Measurements from ENCODE around the gene PRRX1. TPM values are rescaled to one million over a fixed set of nuclear protein-coding genes. Genes with fewer than 3 reads are reported as not detected.

PRRX1 gene
- total RNA-seq, 2 experiments from 2014 or later, result not detected

DNA sequence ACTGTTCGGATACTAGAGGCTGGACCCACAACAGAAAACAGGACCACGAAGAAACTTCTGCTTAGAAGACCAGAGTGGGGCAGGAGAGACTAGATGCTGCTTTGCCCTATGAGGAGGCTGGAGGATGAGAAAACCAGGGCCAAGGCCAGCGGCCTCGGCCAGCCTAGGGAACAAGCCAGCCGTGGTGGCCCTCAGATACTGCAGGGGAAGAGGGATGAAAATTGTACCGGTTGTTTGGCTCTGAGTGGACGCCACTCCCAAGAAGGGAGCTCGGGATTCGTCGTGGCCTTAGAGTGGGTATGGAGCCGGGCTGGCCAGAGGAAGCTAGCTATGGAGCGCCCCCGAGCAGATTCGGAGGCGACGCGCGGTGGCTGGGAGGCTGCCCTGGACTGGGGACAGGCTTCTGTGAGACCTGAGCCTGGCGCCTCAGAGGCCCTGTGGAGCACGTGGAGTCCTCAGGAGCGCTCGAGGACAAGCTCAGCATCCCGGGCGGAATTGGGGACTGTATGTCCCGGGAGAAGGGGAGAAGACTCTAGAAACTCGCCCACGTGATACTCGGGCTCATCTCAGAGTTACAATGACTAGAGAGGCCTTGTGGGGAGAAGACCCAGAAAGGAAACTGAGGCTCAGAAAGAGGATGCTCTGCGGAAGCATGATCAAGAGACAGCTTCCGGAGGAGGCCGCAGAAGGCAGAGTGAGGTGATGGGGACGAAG, 2.8 kb downstream of the PRRX1 start:
- Mint-ChIP-seq H3K9me3 (ENCODE audit: low read depth) (no peaks in the 10 kb centered on the region), H3K4me3 (peak overlapping the region; percentile 9), H3K27me3 (peaks cover 81% of the 10 kb centered on the region), H3K4me1 (peaks cover 30% of the 10 kb centered on the region), H3K36me3 (ENCODE audit: low read depth) (no peaks in the 10 kb centered on the region), H3K27ac (no peak overlapping the region)
- ChIA-PET POLR2A (no interaction called here), CTCF (interaction anchor here (0.6 to 0.9 kb wide), 3 partner anchors 23 to 617 kb away, joined by 3 read pairs; no protein-coding TSS in a partner anchor)
- ATAC-seq (no peak), DNase-seq (no peak)
- intact Hi-C loops (cut with DNase I, micrococcal nuclease), result loop anchor here (5.0 kb wide), 2 partner anchors 134 to 734 kb away; partner anchors contain the start of gene GORAB (in 2 of the 2)

DNA sequence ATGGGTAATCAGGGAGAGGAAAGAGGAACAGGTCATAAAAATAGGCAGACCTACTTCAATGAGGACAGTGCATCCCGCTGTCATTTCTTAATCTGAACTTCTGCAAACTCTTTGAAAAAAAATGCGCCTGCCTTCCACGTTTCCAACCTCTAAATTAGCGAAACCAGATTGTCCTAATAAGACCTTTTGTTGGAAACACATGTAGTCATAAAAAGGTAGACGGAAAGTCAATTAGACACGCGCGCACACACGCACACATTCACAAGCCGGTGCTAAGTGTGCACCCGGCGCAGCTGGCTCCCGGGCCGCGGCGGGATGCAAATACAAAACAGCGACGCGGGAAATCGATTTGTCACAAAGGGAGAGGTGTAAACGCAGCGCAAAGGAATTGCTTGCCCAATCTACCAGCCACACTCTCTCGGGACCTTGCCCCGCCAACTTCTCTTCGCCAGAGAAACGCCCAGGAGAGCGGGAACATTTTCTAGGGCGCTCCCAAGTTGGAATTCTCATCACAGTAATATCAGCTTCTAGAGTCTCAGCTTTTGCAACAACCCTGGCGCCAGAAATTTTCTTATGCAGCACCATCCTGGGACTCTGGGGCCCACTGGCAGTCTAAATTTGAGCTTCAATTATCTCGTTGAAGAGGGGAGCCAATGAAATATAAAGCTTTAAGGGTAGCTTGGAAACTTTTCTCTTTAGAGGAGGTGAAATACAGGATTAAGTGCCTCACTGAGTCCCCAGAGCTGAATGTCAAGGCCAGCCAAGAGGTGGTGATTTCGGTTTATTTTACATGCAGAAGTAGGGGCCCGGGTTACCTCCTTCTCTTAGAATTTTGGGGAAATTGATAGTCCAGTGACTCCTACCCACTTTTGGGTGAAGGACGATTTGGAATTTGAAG, 4.5 kb downstream of the PRRX1 start:
- peak overlapping the region; percentile 28 for H3K4me3 Mint-ChIP-seq
- ChIA-PET CTCF (interaction anchor here (1.1 kb wide), 1 partner anchor 12 kb away, joined by 3 read pairs; no protein-coding TSS in a partner anchor), POLR2A (no interaction called here)
- H3K27me3 Mint-ChIP-seq, result peaks cover 81% of the 10 kb centered on the region
- DNase-seq (peak; percentile 25), ATAC-seq (no peak)
- no peaks in the 10 kb centered on the region for H3K36me3 Mint-ChIP-seq (ENCODE audit: low read depth)
- H3K9me3 Mint-ChIP-seq (ENCODE audit: low read depth), result no peaks in the 10 kb centered on the region
- peaks cover 30% of the 10 kb centered on the region for H3K4me1 Mint-ChIP-seq
- intact Hi-C loops (cut with DNase I, micrococcal nuclease), result loop anchor here (5.0 kb wide), 2 partner anchors 136 to 736 kb away; partner anchors contain the start of gene GORAB (in 2 of the 2)
- H3K27ac Mint-ChIP-seq, result no peak overlapping the region

DNA sequence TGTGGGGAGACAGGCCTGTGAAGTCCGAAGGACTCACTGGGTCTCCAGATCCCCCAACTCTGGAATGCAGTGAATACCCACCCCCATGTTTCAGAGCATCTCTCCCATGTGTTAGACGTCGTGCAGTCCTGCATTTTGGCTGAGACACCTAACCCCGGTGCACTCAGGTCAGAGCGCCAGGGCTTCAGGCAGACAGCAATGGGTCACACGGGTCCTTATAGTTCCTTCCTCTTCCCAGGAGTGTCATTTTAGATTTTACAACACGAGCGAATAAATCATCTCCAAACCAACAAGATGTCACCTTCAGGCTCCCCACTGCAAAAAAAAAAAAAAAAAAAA, 5.1 kb downstream of the PRRX1 start:
- DNase-seq, result no peak
- CTCF ChIA-PET, result interaction anchor here (0.6 to 1.1 kb wide), 2 partner anchors 13 to 773 kb away, joined by 3 read pairs; no protein-coding TSS in a partner anchor
- POLR2A ChIA-PET, result no interaction called here
- no peak for ATAC-seq
- Mint-ChIP-seq H3K4me1 (peaks cover 28% of the 10 kb centered on the region), H3K27me3 (peaks cover 83% of the 10 kb centered on the region), H3K4me3 (no peak overlapping the region), H3K27ac (no peak overlapping the region), H3K36me3 (ENCODE audit: low read depth) (no peaks in the 10 kb centered on the region), H3K9me3 (ENCODE audit: low read depth) (no peaks in the 10 kb centered on the region)
- intact Hi-C loops (cut with DNase I, micrococcal nuclease), result loop anchor here (5.0 kb wide), 2 partner anchors 137 to 737 kb away; partner anchors contain the start of gene GORAB (in 2 of the 2)

DNA sequence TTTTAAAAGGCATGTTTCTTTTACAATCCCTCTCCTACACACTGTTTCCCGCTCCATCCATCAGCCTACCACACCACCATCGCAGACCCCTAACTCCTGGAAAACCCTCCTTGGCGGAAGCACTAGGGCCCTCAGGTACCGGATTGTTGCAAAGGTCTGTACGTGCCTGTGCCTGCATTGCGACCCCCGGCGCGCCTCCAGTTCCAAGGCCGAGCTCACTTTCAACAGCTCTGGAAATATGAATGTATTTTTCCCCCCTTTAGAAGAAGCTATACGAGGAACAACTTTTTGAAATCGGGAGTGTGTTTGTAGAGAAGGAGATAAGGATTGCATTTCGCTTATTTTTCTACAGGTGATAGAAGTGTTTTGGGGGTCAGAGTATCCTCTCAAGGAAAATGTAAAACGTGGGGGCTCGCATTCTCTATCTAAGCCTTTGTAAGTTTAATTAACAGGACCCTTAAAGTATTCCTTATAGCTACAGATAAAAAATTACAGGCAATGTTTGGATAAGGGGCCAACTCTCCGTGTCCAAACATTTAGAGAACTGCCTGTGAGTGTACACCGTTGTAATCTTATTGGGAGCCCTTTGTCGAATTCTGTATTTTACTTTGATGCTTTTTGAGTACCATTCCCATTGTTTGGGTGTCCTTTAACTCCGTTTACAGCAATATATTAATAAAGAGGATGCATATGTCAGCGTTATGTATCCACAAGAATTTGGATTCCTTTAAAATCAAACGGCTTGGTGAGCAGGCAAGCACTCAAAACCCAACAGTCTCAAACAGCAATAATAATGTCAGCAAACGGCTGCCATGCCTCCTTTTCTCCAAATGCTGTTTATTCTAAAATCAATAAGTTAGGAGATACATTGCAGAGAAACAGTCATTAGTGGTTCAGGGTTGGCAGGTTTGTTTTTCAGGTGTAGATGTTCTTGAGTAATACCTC, 5.9 kb downstream of the PRRX1 start:
- POLR2A ChIA-PET, result no interaction called here
- Mint-ChIP-seq H3K36me3 (ENCODE audit: low read depth) (no peaks in the 10 kb centered on the region), H3K9me3 (ENCODE audit: low read depth) (no peaks in the 10 kb centered on the region), H3K4me3 (no peak overlapping the region), H3K27ac (no peak overlapping the region), H3K4me1 (peaks cover 22% of the 10 kb centered on the region), H3K27me3 (peaks cover 80% of the 10 kb centered on the region)
- CTCF ChIA-PET, result interaction anchor here (0.6 to 1.1 kb wide), 3 partner anchors 14 to 774 kb away, joined by 3 read pairs; no protein-coding TSS in a partner anchor
- intact Hi-C loops (cut with DNase I, micrococcal nuclease), result loop anchor here (5.0 kb wide), 3 partner anchors 138 to 738 kb away; partner anchors contain the start of gene GORAB (in 2 of the 2)
- DNase-seq, result no peak
- ATAC-seq, result no peak

DNA sequence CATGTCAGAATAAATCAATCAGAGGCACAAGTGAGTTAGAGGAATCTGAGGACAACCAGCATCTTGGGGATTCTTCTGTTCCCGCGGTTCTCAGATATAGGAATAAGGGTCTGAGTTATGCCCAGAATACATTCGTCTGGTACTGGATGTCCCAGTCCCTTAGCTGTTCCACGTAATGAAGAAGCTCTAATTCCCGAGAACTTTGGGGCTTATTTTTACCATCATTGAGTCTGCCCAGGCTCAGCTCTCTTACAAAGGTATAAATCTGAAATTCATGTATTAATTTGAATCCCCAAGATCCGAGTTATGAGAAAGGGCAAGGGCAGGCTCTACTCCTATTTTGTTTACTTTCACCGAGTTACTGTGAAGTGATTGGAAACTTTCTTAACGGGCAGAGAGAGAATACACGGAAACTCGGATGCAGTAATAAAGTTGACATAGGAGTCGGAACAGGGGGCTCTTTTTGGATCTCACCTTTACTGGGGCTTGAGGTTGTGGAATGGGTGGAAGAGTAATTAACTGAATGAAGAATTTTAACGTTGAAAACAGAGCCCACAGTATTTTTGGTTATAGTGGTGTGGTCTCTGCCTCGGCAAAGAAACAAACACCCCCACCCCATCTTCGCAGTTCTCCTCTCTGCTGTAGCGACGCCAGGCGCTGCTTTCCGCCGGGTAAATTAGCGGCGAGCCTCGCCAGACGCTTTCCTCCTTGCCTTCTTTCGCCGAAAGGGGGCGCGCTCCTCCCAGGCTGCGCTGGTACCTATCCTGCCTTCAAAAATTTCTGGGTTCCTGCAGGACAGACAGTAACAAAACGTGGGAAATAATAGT, 7.1 kb downstream of the PRRX1 start:
- ChIA-PET CTCF (no interaction called here), POLR2A (no interaction called here)
- Mint-ChIP-seq H3K4me3 (no peak overlapping the region), H3K27me3 (peaks cover 70% of the 10 kb centered on the region), H3K9me3 (ENCODE audit: low read depth) (no peaks in the 10 kb centered on the region), H3K27ac (no peak overlapping the region), H3K4me1 (peaks cover 15% of the 10 kb centered on the region), H3K36me3 (ENCODE audit: low read depth) (no peaks in the 10 kb centered on the region)
- intact Hi-C loops (cut with DNase I, micrococcal nuclease), result loop anchor here in 1 of 2 experiments (1.0 to 5.0 kb wide), 2 partner anchors 9 to 256 kb away; no protein-coding TSS in a partner anchor
- ATAC-seq (no peak), DNase-seq (peak; percentile 74)

DNA sequence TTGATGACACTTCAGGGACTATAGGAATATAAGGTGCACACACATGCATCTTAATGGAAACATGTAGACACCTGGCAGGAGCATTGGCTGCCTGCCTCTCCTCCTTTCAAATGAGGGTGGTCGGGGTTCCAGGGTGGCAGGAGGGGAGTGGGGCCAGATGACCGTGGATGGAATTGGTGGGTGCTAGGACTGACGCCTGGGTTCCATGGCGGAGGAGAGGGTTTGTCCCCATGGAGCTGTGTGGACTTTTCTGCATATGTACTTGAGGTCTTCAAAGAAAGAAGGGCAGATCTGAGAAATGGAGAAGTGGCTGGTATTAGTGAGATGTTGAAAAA, 7.7 kb downstream of the PRRX1 start:
- Mint-ChIP-seq H3K36me3 (ENCODE audit: low read depth) (no peaks in the 10 kb centered on the region), H3K27ac (no peak overlapping the region), H3K4me3 (no peak overlapping the region), H3K4me1 (peaks cover 13% of the 10 kb centered on the region), H3K9me3 (ENCODE audit: low read depth) (no peaks in the 10 kb centered on the region), H3K27me3 (peaks cover 69% of the 10 kb centered on the region)
- ChIA-PET POLR2A (no interaction called here), CTCF (no interaction called here)
- intact Hi-C loops (cut with DNase I, micrococcal nuclease), result loop anchor here in 1 of 2 experiments (1.0 to 5.0 kb wide), 2 partner anchors 9 to 256 kb away; no protein-coding TSS in a partner anchor
- ATAC-seq (no peak), DNase-seq (no peak)

DNA sequence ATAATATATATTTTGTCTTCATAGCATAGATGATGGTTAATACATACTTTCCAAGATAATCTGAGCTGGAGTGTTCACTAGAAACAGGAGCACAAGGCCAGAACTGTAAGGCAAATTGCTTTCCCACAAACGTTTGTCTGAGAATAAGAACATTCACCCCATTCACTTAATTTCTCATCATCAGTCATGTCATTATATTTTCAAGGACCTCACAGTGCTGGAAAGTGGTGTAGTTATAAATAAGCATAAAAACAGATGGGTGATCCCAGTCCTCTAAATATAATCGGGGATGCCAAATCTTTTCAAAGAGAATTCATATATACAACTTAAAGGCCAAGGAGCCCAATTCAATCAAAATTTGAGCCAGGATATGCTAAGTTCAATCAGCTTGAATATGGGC, 8.4 kb downstream of the PRRX1 start:
- Mint-ChIP-seq H3K27ac (no peak overlapping the region), H3K27me3 (peaks cover 65% of the 10 kb centered on the region), H3K9me3 (ENCODE audit: low read depth) (no peaks in the 10 kb centered on the region), H3K36me3 (ENCODE audit: low read depth) (no peaks in the 10 kb centered on the region), H3K4me1 (peaks cover 7% of the 10 kb centered on the region), H3K4me3 (no peak overlapping the region)
- DNase-seq (no peak), ATAC-seq (no peak)
- ChIA-PET CTCF (no interaction called here), POLR2A (no interaction called here)
- intact Hi-C loops (cut with DNase I, micrococcal nuclease), result loop anchor here in 1 of 2 experiments (5.0 kb wide), 1 partner anchor 255 kb away; no protein-coding TSS in a partner anchor

DNA sequence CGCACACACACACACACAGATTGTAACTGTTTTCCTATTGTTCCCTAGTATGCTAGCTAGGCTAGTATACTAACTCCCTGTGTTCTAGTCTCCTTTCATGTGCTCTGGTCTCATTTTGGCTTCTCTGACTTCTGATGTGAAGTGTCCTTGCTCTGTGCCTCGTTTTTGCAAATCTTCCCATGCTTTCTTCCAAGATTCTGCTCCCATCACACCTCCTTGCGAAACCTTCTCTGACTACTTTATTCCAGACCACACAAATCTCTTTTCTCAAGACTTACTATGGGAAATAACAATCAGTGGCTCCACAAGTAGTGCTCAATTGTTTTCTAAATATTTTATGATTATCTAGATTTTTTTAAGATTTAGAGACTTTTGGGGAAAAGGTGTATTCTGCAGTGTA, 10.3 kb downstream of the PRRX1 start:
- DNase-seq (no peak), ATAC-seq (no peak)
- ChIA-PET CTCF (no interaction called here), POLR2A (no interaction called here)
- no peak overlapping the region for H3K4me3 Mint-ChIP-seq
- intact Hi-C loops (cut with DNase I, micrococcal nuclease), result loop anchor here in 1 of 2 experiments (5.0 kb wide), 1 partner anchor 253 kb away; no protein-coding TSS in a partner anchor
- H3K36me3 Mint-ChIP-seq (ENCODE audit: low read depth), result no peaks in the 10 kb centered on the region
- no peaks in the 10 kb centered on the region for H3K4me1 Mint-ChIP-seq
- no peaks in the 10 kb centered on the region for H3K9me3 Mint-ChIP-seq (ENCODE audit: low read depth)
- peaks cover 54% of the 10 kb centered on the region for H3K27me3 Mint-ChIP-seq
- no peak overlapping the region for H3K27ac Mint-ChIP-seq

DNA sequence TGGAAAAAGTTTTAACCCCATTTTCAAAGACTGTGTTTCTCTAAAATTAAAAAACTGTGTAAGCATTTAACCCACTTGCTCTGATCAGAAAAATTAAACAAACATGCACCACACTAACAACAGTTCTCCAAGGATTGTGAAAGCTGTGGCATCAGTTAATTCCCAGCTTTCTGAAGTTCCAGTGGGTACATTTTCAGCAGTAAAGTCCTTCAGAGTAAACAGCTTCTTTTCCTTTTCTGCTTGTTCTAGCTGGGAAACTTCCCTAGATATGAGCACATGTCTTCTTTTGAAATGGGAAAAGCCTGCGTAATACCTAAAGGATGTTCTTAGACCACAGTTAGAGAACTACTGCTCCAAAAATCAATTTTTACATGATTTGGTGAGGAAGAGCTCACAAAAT, 11.1 kb downstream of the PRRX1 start:
- no peak for ATAC-seq
- H3K4me1 Mint-ChIP-seq, result no peaks in the 10 kb centered on the region
- H3K4me3 Mint-ChIP-seq, result no peak overlapping the region
- ChIA-PET POLR2A (interaction anchor here (0.7 kb wide), 1 partner anchor 714 kb away, joined by 5 read pairs; no protein-coding TSS in a partner anchor), CTCF (interaction anchor here (0.6 to 2.1 kb wide), 2 partner anchors 8 to 14 kb away, joined by 3 to 10 read pairs; no protein-coding TSS in a partner anchor)
- no peak for DNase-seq
- intact Hi-C loops (cut with DNase I, micrococcal nuclease), result loop anchor here in 1 of 2 experiments (5.0 kb wide), 1 partner anchor 252 kb away; no protein-coding TSS in a partner anchor
- no peaks in the 10 kb centered on the region for H3K36me3 Mint-ChIP-seq (ENCODE audit: low read depth)
- H3K27ac Mint-ChIP-seq, result no peak overlapping the region
- peaks cover 48% of the 10 kb centered on the region for H3K27me3 Mint-ChIP-seq
- H3K9me3 Mint-ChIP-seq (ENCODE audit: low read depth), result no peaks in the 10 kb centered on the region

DNA sequence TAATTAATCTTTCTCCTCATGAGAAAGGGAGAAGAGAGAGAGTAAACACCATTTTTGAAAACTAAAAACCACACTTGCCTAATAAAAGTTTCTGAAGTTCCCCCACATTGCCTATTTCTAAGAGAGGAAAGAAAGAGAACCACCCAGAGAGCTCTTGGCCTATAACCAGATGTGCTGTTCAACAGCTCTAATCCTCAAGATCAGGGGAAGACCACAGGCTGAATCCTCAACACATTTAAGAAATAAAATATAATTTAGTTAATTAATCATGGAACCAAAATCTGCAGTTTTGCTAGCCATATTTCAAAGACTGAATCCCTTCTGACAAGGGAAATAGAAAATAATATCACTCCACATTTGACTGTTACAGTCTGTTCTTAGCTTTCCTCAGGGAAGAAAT, 11.9 kb downstream of the PRRX1 start:
- H3K27me3 Mint-ChIP-seq, result peaks cover 41% of the 10 kb centered on the region

More for the DNA sequence above, 11.9 kb downstream of the PRRX1 start:
- Mint-ChIP-seq H3K4me3 (no peak overlapping the region), H3K27ac (no peak overlapping the region), H3K4me1 (no peaks in the 10 kb centered on the region), H3K36me3 (ENCODE audit: low read depth) (no peaks in the 10 kb centered on the region), H3K9me3 (ENCODE audit: low read depth) (no peaks in the 10 kb centered on the region)
- DNase-seq, result no peak
- no peak for ATAC-seq
- POLR2A ChIA-PET, result no interaction called here
- intact Hi-C loops (cut with DNase I, micrococcal nuclease), result no loop called here
- CTCF ChIA-PET, result interaction anchor here (2.1 kb wide), 1 partner anchor 13 kb away, joined by 10 read pairs; no protein-coding TSS in a partner anchor
